ENCODE results near the gene HEG1.
"Not testable (repeated sequence)": the region's sequence is repeated elsewhere in the genome, so short reads cannot be mapped to it uniquely, and the experiment has no call there.

Gene HEG1

DNA sequence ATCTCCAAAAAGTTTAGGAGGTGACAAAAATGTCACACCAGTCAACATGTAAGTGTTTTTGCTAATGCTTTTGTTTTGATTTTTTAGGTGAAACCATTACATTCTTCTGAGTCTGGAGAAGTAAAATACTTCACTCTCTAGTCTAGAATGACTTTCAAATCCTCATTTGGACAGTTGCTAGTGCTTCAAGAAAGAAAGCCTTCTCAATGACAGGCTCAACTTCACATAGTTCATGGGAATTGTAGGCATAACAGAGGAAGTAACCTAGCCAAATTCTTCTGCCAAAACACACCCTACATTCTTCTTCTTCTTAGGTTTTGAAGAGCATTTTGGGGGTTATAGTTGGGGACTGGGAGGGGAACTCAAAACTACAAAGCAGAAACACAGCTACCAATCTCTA is 29.4 kb upstream of the HEG1 start:
- Histone ChIP-seq H3K27ac (replicated peaks; ENCODE audit: low read length) (no peak overlapping the region), H3K9me3 (replicated peaks in 1 of 2; ENCODE audit: control insufficient read depth in 2 of 2, insufficient read depth in 1 of 2, low read depth in 1 of 2, low read length in 2 of 2) (no peaks in the 10 kb centered on the region), H2BK120ac (ENCODE audit: low read depth, low read length) (no peak overlapping the region), H2AK5ac (ENCODE audit: low read depth, low read length) (no peak overlapping the region), H2BK5ac (ENCODE audit: low read length) (no peak overlapping the region), H3K9ac (ENCODE audit: low read depth, low read length, poor library complexity) (no peak overlapping the region), H3K4me3 (ENCODE audit: low read length in 2 of 2) (no peak overlapping the region), H3K79me1 (ENCODE audit: low read depth, low read length) (no peaks in the 10 kb centered on the region), H3K36me3 (replicated peaks in 1 of 2; ENCODE audit: control insufficient read depth in 2 of 2, insufficient read depth in 2 of 2, low read length in 2 of 2) (peaks cover 0 to 43% of the 10 kb centered on the region in 2 donors), H4K91ac (ENCODE audit: low read depth, low read length, poor library complexity) (no peak overlapping the region), H3K27me3 (ENCODE audit: control insufficient read depth in 3 of 3, insufficient read depth in 3 of 3, low read depth in 1 of 3, low read length in 3 of 3) (no peaks in the 10 kb centered on the region), H4K8ac (ENCODE audit: low read depth, low read length) (no peak overlapping the region), H3K18ac (ENCODE audit: low read length) (no peak overlapping the region), H2AFZ (ENCODE audit: low read length) (no peak overlapping the region), H2BK15ac (ENCODE audit: low read length) (no peak overlapping the region), H3K4me2 (ENCODE audit: insufficient read depth, low read length, poor library complexity, severe bottlenecking) (no peak overlapping the region), H2BK12ac (ENCODE audit: low read length) (no peak overlapping the region), H3K4me1 (ENCODE audit: control insufficient read depth in 2 of 2, insufficient read depth in 1 of 2, low read depth in 1 of 2, low read length in 2 of 2) (peaks cover 0 to 2% of the 10 kb centered on the region in 2 donors), H3K14ac (ENCODE audit: low read length) (no peak overlapping the region), H3K4ac (ENCODE audit: low read length) (no peak overlapping the region), H3K23ac (ENCODE audit: low read depth, low read length, poor library complexity) (no peak overlapping the region)
- no peak for DNase-seq (ENCODE audit: low spot score)

GRCh38 chr3:125083776-125084175 is 28.0 kb upstream of the HEG1 start:
- Histone ChIP-seq H3K4ac (ENCODE audit: low read length) (no peak overlapping the region), H4K8ac (ENCODE audit: low read depth, low read length) (no peak overlapping the region), H2BK120ac (ENCODE audit: low read depth, low read length) (no peak overlapping the region), H2BK5ac (ENCODE audit: low read length) (no peak overlapping the region), H3K14ac (ENCODE audit: low read length) (no peak overlapping the region), H3K27me3 (ENCODE audit: control insufficient read depth in 3 of 3, insufficient read depth in 3 of 3, low read depth in 1 of 3, low read length in 3 of 3) (no peaks in the 10 kb centered on the region), H3K9me3 (replicated peaks in 1 of 2; ENCODE audit: control insufficient read depth in 2 of 2, insufficient read depth in 1 of 2, low read depth in 1 of 2, low read length in 2 of 2) (no peaks in the 10 kb centered on the region), H3K9ac (ENCODE audit: low read depth, low read length, poor library complexity) (no peak overlapping the region), H3K27ac (replicated peaks; ENCODE audit: low read length) (no peak overlapping the region), H2BK12ac (ENCODE audit: low read length) (no peak overlapping the region), H3K4me3 (ENCODE audit: low read length in 2 of 2) (no peak overlapping the region), H3K18ac (ENCODE audit: low read length) (peak overlapping the region; percentile 35), H2BK15ac (ENCODE audit: low read length) (no peak overlapping the region), H3K36me3 (replicated peaks in 1 of 2; ENCODE audit: control insufficient read depth in 2 of 2, insufficient read depth in 2 of 2, low read length in 2 of 2) (peaks cover 0 to 38% of the 10 kb centered on the region in 2 donors), H2AK5ac (ENCODE audit: low read depth, low read length) (no peak overlapping the region), H4K91ac (ENCODE audit: low read depth, low read length, poor library complexity) (no peak overlapping the region), H2AFZ (ENCODE audit: low read length) (no peak overlapping the region), H3K4me1 (ENCODE audit: control insufficient read depth in 2 of 2, insufficient read depth in 1 of 2, low read depth in 1 of 2, low read length in 2 of 2) (peaks cover 0 to 2% of the 10 kb centered on the region in 2 donors), H3K79me1 (ENCODE audit: low read depth, low read length) (no peaks in the 10 kb centered on the region), H3K23ac (ENCODE audit: low read depth, low read length, poor library complexity) (no peak overlapping the region), H3K4me2 (ENCODE audit: insufficient read depth, low read length, poor library complexity, severe bottlenecking) (no peak overlapping the region)
- WGBS, 2 donors (ENCODE audit: extremely low coverage in 2 of 2, insufficient read length in 2 of 2, insufficient replicate concordance in 1 of 2), result no CpG with 5 or more reads among the region's 10 CpGs
- DNase-seq (ENCODE audit: low spot score), result no peak

DNA sequence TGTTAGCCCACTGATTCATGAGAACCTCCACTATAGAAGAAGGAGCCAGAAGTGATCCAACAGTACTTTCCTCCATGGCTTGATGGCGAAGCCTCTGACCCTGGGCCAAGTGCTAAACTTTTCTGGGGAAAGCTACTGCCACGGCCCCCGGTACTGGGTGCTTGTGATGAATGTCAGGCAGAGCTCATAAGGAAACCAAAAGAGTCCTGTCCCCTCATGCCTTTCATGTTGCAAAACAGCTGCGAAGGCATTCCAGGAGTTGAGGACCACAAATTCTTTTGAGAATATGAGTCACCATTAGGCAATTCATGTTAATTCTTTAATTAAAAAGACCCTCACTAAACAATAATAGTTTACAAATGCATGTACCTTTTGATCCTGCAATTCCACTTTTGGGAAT is 26.5 kb upstream of the HEG1 start:
- WGBS, 2 donors (ENCODE audit: extremely low coverage in 2 of 2, insufficient read length in 2 of 2, insufficient replicate concordance in 1 of 2), result no CpG with 5 or more reads among the region's 4 CpGs

DNA sequence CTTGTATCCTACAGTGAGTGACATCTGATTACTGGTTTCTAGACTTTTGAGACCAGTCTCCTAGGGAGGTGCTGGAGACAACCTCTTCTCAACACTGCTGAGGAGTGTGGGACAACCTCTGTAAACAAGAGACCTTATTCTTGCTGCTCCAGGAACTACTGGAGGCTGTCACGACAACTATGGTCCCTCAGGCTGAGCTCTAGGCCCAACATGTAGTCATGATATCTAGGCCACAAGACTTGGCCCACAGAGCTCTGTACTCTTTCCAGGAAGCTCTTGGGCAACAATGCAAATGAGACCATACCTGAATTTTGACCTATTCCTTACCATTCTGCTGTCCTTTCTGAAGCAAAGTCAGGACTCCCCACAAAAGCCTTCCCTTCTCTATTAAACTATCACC is 24.3 kb upstream of the HEG1 start:
- Histone ChIP-seq H3K27me3 (ENCODE audit: control insufficient read depth in 3 of 3, insufficient read depth in 3 of 3, low read depth in 1 of 3, low read length in 3 of 3) (no peaks in the 10 kb centered on the region), H2BK15ac (ENCODE audit: low read length) (no peak overlapping the region), H4K8ac (ENCODE audit: low read depth, low read length) (no peak overlapping the region), H3K9ac (ENCODE audit: low read depth, low read length, poor library complexity) (no peak overlapping the region), H3K4me2 (ENCODE audit: insufficient read depth, low read length, poor library complexity, severe bottlenecking) (no peak overlapping the region), H3K4ac (ENCODE audit: low read length) (no peak overlapping the region), H3K4me1 (ENCODE audit: control insufficient read depth in 2 of 2, insufficient read depth in 1 of 2, low read depth in 1 of 2, low read length in 2 of 2) (peaks cover 2% of the 10 kb centered on the region in 2 donors), H3K4me3 (ENCODE audit: low read length in 2 of 2) (no peak overlapping the region), H3K36me3 (replicated peaks in 1 of 2; ENCODE audit: control insufficient read depth in 2 of 2, insufficient read depth in 2 of 2, low read length in 2 of 2) (peaks cover 0 to 22% of the 10 kb centered on the region in 2 donors), H3K79me1 (ENCODE audit: low read depth, low read length) (no peaks in the 10 kb centered on the region), H3K9me3 (replicated peaks in 1 of 2; ENCODE audit: control insufficient read depth in 2 of 2, insufficient read depth in 1 of 2, low read depth in 1 of 2, low read length in 2 of 2) (no peaks in the 10 kb centered on the region), H4K91ac (ENCODE audit: low read depth, low read length, poor library complexity) (no peak overlapping the region), H3K18ac (ENCODE audit: low read length) (no peak overlapping the region), H2BK12ac (ENCODE audit: low read length) (no peak overlapping the region), H2AK5ac (ENCODE audit: low read depth, low read length) (no peak overlapping the region), H2BK120ac (ENCODE audit: low read depth, low read length) (no peak overlapping the region), H3K14ac (ENCODE audit: low read length) (no peak overlapping the region), H3K23ac (ENCODE audit: low read depth, low read length, poor library complexity) (no peak overlapping the region), H2AFZ (ENCODE audit: low read length) (no peak overlapping the region), H2BK5ac (ENCODE audit: low read length) (no peak overlapping the region), H3K27ac (replicated peaks; ENCODE audit: low read length) (no peak overlapping the region)
- no CpG with 5 or more reads among the region's 1 CpG for WGBS, 2 donors (ENCODE audit: extremely low coverage in 2 of 2, insufficient read length in 2 of 2, insufficient replicate concordance in 1 of 2)
- DNase-seq (ENCODE audit: low spot score), result no peak

More for the DNA sequence above, 26.5 kb upstream of the HEG1 start:
- H2BK15ac ChIP-seq (ENCODE audit: low read length); H3K79me1 ChIP-seq (ENCODE audit: low read depth, low read length); H3K9me3 ChIP-seq (replicated peaks in 1 of 2; ENCODE audit: control insufficient read depth in 2 of 2, insufficient read depth in 1 of 2, low read depth in 1 of 2, low read length in 2 of 2); H3K18ac ChIP-seq (ENCODE audit: low read length); H4K91ac ChIP-seq (ENCODE audit: low read depth, low read length, poor library complexity); DNase-seq (ENCODE audit: low spot score); H3K9ac ChIP-seq (ENCODE audit: low read depth, low read length, poor library complexity); H3K27me3 ChIP-seq (ENCODE audit: control insufficient read depth in 3 of 3, insufficient read depth in 3 of 3, low read depth in 1 of 3, low read length in 3 of 3); H3K27ac ChIP-seq (replicated peaks; ENCODE audit: low read length); H2BK5ac ChIP-seq (ENCODE audit: low read length); H3K14ac ChIP-seq (ENCODE audit: low read length); H3K4me2 ChIP-seq (ENCODE audit: insufficient read depth, low read length, poor library complexity, severe bottlenecking); H4K8ac ChIP-seq (ENCODE audit: low read depth, low read length); H2AFZ ChIP-seq (ENCODE audit: low read length); H2AK5ac ChIP-seq (ENCODE audit: low read depth, low read length); H3K23ac ChIP-seq (ENCODE audit: low read depth, low read length, poor library complexity); H2BK120ac ChIP-seq (ENCODE audit: low read depth, low read length); H3K4ac ChIP-seq (ENCODE audit: low read length); H3K4me1 ChIP-seq (ENCODE audit: control insufficient read depth in 2 of 2, insufficient read depth in 1 of 2, low read depth in 1 of 2, low read length in 2 of 2); H3K4me3 ChIP-seq (ENCODE audit: low read length in 2 of 2); H2BK12ac ChIP-seq (ENCODE audit: low read length): not testable (repeated sequence)
- H3K36me3 ChIP-seq (replicated peaks in 1 of 2; ENCODE audit: control insufficient read depth in 2 of 2, insufficient read depth in 2 of 2, low read length in 2 of 2), result peaks cover 0 to 29% of the 10 kb centered on the region in 2 donors
